NCI-H146 treated with DMSO at 0.1 percent for 48 hours (cell line): ENCODE results near the gene FAM170B.
A peak's percentile ranks its signal among the peaks of the same experiment; 100 is the strongest.

Experiments used
- DNase-seq: peaks from one replicate; lab custom pipeline; 2025; ENCODE audit not compliant: unreplicated experiment; lab: John Stamatoyannopoulos, UW

The FAM170B gene

DNA sequence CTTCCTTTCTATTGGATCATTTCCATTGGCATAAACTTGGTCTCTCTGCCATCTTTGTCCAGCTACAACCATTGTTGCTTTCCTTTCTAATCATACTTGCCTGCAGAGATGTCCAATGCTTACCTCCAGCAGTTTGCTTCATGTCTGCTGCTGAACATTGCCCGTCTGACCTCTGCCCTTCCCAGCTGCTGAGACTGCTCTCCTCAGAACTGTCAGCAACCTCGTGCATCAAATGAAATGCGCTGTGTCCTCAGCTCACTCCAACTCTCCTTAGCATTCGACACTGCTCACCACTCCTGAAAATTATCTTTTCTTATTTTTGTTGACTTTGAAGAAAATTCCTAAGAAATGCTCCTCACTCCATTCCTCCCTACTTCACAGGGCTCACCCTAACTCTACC, 5.0 kb downstream of the FAM170B start:
- DNase-seq = no peak

DNA sequence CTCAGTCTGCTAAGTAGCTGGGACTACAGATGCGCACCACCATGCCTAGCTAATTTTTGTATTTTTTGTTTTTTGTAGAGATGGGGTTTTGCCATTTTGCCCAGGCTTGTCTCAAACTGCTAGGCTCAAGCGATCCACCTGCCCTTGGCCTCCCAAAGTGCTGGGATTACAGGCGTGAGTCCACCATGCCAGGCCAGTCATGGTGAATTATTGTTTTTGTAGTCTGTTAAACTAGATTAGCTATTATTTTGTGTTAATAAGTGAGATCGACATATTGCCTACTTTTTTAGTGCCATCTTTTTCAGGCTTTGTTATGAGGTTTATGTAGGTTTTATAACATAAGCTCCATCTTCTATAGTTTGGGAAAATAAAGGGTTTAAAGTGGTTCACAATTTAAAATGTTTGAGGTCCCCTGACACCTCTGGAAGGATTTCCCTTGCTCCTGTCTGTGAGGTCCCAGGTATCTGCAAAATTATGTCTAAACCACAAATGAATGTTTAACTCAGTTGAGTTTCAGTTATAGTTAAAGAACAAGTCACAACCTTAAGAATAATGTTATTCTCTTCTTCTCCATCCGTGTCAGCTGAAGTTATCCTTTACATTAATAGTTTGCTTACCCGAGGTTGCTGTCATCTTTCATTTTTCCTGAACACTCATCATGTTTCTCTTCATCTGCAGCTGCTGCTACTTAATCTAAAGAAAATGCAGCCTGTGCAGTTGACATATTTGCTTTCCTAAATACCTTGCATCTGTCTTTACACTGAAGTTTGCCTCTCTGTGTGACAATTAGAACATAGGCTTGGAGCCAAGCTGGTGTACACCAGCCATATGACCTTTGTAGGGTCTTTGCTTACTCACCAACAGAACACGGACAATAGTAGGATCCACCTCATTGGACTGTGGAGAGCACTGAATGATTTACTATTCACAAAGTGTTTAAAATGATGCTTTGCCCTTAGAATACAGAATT, 9.6 kb downstream of the FAM170B start:
- DNase-seq = peak; percentile 71

DNA sequence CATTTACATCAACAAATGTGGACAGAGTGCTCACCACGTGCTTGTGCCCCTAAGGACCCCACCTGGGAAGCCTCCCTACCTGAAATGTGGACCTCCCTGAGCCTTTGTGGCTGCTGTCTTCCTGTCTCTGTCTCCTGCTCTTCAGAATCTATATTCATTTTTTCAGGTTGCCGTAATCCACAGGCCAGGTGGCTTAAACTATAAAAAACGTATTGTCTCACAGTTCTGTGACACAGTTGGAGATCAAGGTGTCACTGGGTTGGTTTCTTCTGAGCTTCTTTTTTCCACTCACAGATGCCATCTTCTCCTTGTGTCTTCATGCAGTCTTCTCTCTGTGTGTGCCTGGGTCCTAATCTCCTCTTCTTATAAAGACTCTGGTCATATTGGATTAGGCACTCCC, 12.9 kb downstream of the FAM170B start:
- no peak for DNase-seq

DNA sequence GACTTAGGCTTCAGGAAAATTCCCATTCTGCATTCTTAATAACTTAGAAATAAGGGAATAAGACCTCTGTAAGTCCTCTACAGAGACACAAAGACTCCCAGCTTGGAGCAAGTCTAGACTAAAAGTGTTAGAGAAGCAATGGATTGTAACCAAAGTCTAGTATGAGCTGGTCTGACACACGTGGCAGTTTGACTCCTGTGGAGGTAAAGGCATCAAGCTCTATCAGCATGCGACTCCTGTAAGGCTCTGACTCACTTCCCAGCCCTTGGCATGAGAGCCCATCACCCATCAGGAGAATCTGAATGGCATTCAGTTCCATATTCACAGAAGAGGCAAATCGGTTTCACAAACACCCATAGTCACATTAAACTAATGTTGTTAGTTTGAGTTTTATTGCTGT, 14.1 kb downstream of the FAM170B start:
- DNase-seq = no peak

DNA sequence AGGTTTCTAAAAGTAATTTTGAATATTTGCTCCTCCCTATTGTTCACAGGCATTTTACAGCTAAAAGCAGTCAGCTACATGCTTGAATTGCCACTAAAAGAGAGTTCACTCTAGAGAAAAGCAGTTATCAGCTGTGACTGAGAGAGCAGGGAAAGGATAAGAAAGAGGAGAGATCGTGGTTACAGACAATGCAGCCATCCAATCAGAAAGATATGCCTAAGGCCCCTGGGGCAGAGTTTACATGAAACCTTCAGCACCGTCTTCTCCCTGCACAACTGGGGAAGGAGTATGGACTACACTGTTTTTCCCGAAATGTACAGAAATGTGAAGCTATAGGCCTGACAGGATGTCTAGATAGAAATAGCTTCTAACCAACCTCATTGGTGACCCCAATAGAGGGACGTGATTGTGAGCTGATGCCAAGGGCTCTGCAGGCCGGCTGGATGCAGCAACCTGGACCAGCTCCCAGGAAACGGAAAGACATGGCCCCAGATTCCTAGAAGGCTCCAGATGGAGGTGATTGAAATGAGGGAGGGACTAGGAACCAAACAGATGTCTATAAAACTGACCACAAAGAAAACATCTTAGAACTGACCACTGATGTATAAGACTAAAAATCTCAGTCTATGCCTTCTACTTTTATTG, 15.3 kb downstream of the FAM170B start:
- DNase-seq = no peak

DNA sequence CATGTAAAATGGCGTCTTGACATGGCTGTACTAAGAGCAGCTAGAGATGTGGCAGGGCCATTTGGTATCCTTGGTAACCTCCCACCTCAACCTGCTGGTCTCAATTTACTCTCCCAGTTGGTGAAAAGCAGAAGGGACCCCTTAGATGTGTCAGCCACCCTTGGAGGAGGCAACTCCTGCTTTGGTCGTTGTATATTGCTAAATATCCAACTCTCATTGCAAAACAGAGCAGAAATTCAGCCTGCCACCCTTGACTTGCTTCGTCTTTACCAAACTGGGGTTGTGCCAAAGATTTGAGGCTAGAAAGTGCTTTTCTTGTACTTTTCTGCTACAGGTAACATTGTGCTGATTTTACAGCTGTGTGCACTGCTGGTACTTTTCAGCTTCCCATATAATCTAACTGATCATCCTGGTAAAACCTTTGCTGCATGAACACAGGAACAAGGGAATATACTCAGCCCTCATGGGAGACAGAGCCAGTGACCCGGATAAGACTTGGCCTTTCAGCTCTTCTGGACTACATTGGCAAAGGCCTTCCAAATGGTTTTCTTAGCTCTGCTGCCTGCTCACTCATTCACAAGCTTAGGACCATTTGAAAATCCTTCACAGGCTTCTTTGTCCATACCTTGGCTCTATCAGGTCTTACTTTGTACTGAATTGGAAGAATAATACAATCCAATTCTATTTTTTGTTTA, 16.3 kb downstream of the FAM170B start:
- no peak for DNase-seq

DNA sequence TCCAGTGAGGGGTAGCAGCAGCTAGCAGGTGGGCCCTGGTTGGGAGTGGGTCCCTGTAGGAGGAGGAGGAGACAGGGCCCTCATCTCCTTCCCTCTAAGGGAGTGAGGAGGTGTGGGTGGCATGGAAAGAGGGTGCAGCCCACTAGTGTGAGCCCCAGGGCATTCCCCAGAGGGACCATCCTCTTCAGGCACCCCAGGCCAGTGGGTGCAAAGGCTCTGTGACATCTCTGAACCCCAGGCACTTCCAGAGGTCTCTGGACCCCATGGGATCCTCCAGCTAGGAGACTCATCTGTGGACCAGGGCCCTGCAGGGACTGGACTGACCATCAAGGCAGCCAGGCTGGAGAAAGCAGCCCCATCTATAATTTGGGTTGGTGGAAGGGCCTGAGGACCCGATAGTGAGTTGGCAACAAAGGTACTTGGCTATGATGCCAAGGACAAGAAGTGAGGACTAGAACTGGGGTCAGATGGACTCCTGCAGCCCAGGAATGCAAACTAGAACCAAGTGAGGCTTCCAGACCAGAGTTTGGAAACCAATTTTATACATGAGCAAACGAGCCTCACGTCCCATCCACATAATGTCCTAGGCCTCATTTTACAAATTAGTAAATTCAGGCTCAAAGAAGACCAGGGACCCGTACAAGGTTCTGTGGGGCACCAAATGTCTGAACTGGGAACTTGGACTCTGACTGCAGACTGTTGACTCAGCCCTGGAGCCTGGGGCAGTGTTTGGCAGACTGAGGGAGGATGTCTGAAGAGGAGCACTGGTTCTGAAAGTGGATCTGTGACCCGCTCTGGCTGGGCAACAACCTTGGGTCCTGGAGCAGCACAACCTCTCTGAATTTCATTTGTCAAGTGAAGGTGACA, 17.1 kb downstream of the FAM170B start:
- DNase-seq = no peak

DNA sequence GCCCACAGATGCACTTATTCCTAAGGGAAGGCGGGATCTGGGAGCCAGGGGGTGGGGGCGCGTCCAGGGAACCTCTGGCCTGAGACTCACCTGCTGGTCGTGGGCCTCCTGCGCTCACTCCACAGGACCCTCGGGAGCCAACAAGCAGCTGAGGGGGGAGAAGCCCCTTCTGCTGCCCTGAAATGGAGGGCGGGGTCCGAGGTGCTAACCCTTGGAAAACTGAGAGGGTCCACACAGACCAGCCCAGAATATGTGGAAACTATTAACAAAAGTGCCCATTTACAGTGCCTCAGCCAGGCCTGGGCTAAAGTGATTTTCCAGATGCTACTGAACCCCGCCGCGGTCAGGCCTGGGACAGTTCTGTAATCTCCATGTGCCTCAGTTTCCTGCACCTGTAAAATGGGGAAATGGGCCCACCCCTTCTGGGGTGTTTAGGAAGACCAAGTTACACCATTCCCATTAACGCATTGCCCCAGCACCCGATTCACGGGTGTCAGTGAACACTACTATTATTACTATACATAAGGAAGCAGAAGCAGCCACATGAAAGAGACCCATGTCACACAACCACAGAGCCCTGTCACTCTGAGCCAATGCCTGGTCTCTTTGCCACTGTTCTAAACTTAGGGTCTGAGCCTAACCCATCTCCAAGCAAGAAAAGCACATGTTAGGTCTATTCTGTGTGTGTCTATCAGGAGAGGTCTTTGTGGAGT, 17.9 kb downstream of the FAM170B start:
- no peak for DNase-seq

DNA sequence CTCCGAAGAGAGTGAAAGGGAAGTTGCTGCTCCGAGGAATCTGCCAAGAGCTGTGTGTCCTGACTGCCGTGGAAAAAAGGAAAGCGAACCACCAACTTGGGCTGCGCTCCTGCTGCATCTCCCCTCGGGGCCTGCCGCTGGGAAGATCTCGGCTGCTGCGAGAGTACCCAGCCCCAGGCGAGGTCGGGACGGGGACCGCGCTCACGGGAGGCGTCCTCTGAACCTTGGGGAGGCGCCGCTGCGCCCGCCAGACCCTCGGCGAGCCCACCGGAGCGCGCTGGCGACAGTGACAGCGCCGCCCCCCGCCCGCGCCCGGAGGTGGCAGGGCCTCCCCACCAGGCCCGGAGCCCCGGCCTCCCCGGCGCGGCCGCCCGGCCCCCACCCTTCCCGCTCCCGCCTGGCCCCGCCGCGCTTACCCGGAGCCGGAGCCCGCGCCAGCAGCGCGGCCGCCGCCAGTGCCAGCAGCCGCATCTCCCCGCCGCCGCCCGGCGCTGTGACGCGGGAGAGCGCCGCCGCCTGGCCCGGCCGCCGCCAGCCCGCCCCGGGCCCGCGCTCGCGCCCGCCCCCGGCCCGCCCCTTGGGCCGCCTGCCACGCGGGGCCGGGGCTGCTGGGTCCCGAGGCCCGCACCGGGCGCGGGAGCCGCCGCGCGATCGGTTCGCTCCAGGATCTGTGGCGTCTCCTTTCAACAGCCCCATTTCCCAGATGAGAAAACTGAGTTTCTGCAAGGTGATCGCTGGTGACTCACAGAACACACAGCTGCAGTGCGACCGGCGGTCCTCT, 18.6 kb downstream of the FAM170B start, which contains the start of gene VSTM4:
Gene VSTM4 (minus strand): TSS at position 508 of the 781 bp plus-strand sequence. CDS start 37 bp downstream, at position 471.
- no peak for DNase-seq

DNA sequence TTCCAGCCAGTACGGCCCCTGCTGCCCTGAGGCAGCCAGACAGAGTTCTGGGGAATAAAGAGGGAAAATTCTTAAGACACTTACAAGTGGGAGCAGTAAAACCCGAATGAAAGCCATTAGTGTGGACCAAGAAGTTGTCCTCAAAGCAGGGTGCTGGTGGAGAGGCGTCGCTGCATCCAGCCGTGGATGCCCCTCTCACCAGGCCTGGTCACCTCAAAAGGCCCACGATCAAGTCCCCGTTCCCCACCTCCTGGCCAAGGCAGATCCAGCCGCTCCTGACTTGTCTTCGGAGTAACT, 19.2 kb downstream of the FAM170B start:
- DNase-seq = no peak

DNA sequence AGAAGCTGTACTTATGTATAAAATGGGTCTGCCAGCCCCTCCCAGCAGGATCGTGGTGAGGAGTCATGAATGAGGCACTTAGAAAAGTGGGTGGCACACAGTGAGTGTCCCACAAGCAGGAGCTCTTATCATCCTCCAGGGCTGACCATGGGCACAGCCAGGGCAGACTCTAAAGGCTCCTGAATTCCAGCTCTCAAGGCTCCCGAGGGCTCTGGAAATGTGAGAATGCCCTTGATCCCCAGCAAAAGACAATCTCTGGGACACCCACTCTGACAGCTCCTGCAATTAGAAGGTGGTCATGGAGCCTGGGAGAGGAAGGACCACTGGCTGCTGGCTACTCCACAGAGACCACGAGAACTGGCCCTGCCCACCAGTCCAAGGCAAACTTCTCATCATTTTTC, 20.1 kb downstream of the FAM170B start:
- DNase-seq = no peak

DNA sequence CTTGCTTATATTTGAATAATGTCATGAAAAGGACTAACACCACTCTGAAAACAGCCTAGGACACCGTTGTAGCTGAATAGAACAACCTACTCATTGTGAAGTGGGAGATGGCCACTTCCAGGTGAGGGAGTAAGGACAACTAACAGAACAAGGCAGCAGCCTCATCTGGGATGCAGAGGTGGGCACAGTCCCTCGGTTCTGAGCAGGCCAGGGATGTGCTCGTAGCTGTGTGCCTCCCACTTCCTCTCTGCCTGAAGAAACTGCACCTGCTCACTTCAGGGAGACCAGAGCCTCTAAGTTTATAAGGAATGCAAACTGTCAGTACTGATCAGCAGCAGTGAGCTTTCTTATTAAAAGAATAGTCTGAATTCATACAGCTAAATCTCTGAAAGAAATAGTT, 21.0 kb downstream of the FAM170B start:
- no peak for DNase-seq

DNA sequence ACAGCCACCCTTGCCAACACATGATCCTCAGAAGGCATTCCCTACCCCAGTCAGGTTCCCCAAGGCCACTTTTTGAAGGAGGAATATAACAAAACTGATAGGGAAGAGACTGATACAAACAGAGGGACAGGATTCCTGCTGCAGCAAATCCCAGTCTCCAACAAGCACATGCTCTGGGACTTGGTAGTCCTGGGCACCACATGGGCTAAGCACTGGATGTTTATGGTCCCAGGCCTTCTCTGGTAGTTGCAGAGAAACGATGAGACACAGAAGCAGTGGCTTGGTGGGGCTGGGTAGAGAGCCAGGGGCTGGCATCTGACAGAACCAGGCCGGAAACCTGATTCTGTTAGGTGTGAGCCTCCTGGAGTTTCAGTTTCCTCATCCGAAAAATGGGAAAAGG, 21.7 kb downstream of the FAM170B start:
- DNase-seq = no peak

DNA sequence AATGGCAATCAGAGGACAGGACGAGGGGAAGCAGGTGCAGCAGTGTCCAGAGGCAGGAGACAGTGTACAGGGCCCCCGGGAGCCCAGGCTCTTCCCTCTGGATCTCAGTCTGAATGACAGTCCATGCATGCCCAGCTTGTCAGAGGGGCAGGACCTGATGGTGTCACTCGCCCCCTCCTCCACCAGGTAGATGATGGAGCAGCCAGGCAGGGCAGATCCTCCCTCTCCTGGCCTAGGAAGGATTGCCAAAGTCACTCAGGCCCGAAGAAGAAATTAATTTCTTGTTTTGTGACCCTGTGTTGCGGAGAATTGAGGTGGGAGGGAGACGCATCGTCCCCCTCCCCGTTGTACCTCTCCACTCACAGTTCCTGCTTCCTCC, 22.5 kb downstream of the FAM170B start:
- DNase-seq = no peak

DNA sequence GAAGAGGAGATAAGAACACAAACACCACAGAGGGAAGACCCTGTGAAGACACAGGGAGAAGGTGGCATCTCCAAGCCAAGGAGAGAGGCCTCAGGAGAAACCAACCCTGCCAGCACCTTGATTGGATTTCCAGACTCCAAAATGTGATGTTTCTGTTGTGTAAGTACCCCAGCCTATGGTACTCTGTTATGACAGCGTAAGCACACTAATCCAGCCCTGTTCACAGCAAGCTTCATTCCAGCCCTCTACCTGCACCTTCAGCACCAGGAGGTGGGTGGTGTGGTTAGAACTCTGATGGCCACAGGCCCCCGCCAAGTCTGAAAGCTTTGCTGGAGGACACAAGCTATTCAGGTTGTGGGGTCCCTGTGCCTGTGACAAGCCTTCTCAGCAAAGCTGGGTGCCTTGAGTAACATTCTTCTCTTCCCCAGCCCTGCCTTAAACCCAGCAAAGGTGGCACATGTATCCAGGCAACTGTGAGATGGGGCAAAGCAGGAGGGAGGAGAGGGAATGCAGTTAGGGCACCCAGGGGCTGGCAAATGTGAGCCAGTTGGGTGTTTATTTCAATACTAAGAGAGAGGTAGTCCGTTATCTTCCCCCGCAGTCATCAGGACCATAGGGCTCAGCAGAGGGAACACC, 23.0 kb downstream of the FAM170B start:
- DNase-seq = no peak

DNA sequence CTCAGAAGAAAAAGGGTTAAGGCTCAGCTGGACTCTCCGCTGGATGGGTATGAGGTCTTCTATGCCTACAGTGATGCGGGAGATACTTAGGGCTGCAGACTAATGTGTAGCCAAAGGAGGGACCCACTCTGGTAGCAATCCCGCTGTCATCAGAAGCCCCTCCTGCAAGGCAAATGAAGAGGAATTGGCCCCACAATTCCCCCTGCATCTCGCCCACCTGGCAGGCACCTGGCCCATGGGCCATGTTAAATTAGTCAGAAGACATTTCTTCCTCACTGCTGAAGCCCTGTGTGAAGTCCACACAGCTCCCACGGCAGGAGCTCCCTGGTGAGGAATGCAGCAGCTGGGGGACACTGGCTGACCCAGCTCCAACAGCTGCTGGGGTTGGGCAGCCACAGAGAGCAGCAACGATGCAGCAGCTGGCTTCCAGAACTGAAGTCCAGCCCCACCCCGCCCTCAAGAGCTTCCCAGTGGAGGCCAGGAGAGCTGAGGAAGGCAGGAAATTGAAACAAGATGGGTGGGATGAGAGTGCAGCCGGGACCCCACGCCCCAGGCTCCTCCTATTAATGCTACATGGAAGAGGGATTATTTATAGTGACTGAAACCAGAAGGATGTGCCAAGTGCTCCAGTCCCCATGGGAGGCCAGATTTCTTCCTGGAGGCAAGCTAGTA, 24.0 kb downstream of the FAM170B start:
- DNase-seq = no peak

DNA sequence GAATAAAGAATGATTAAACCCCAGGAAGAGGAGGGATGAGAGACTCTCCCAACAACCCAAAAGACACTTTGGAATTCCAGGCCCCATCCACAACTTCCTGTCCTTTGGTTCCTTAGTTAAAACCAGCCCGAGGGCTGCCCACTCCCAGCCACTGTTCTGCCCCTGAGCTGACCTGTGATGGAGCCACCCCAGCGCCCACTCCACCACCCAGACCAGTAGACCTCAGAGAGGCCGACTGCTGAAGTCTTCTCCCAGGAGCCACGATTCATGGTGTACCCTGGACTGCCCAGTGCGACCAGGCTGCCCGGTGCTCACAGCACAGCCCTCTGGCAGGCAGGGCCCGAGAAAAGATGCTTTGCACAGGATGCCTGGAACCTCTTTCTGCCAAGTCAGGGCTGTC, 25.2 kb downstream of the FAM170B start:
- DNase-seq = no peak

DNA sequence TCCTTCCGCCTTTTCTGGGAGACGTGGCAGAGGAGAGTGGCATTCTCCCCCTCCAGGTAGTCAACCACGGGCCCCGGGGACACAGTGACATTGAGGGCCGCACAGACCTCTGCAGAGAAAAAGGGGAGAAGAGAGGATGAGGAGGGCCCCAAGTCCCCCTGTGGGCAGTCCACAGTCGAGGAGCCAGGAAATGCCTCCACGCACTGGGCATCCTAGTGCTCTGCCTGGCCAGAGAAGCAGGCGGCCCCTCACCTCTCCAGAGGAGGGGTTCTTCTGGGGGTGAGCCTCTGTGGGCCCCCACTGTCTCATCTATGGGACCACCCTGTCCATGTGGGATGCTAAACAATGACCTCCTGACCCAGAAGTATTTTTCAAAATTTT, 25.9 kb downstream of the FAM170B start:
- DNase-seq = no peak
